ENCODE measurements around the gene TRIP4. TPM values are rescaled to one million over a fixed set of nuclear protein-coding genes. Genes with fewer than 3 reads are reported as not detected.

Gene TRIP4
- polyA plus RNA-seq, 3 donors = 23.0 to 40.1 (median 35.6) TPM

GRCh38 chr15:64462492-64462891, 74.9 kb downstream of the TRIP4 start:
- Mint-ChIP-seq H3K36me3 (peaks cover 6 to 12% of the 10 kb centered on the region in 2 donors), H3K27ac (no peak overlapping the region), H3K9me3 (no peaks in the 10 kb centered on the region), H3K4me1 (peaks cover 73% of the 10 kb centered on the region), H3K4me3 (no peak overlapping the region), H3K27me3 (ENCODE audit: low read depth in 3 of 3) (no peaks in the 10 kb centered on the region)
- peaks cover 0 to 4% of the 10 kb centered on the region in 2 donors for H3K36me3 ChIP-seq (replicated peaks in 1 of 2; ENCODE audit: control insufficient read depth in 1 of 2, insufficient read depth in 2 of 2, low read length in 2 of 2)
- intact Hi-C loops (cut with micrococcal nuclease) = loop anchor here in 1 of 2 donors (5.0 kb wide), 1 partner anchor 300 kb away; the partner anchor contains the start of gene PPIB
- H3K27ac ChIP-seq (ENCODE audit: low read depth in 1 of 2, low read length in 2 of 2) = no peak overlapping the region
- peaks cover 64% of the 10 kb centered on the region for H3K79me2 ChIP-seq (ENCODE audit: insufficient read depth, low read length)
- DNase-seq = no peak
- no peak overlapping the region for H2AFZ ChIP-seq (ENCODE audit: insufficient read depth, low read depth, low read length, poor library complexity, severe bottlenecking)
- H3K4me1 ChIP-seq (ENCODE audit: control insufficient read depth in 1 of 2, insufficient read depth in 2 of 2, low read length in 2 of 2) = peaks cover 29 to 61% of the 10 kb centered on the region in 2 donors
- no peaks in the 10 kb centered on the region for H3K9me3 ChIP-seq (replicated peaks in 1 of 2; ENCODE audit: control insufficient read depth in 1 of 2, insufficient read depth in 1 of 2, low read length in 2 of 2)
- no peak overlapping the region for H3K9ac ChIP-seq (ENCODE audit: insufficient read depth, low read length, poor library complexity, severe bottlenecking)
- peaks cover 63% of the 10 kb centered on the region for H4K20me1 ChIP-seq (ENCODE audit: insufficient read depth, low read length)
- H3K4me2 ChIP-seq (replicated peaks; ENCODE audit: extremely low read depth, low read length, poor library complexity, severe bottlenecking) = peak overlapping the region; percentile 80
- peak overlapping the region in 1 of 3 experiments; percentile 83 for H3K4me3 ChIP-seq (replicated peaks in 1 of 3; ENCODE audit: low read depth in 2 of 3, low read length in 3 of 3)
- no peaks in the 10 kb centered on the region for H3K27me3 ChIP-seq (ENCODE audit: control insufficient read depth in 2 of 2, insufficient read depth in 2 of 2, low read length in 2 of 2)
- TF ChIP-seq, protein P1, sequence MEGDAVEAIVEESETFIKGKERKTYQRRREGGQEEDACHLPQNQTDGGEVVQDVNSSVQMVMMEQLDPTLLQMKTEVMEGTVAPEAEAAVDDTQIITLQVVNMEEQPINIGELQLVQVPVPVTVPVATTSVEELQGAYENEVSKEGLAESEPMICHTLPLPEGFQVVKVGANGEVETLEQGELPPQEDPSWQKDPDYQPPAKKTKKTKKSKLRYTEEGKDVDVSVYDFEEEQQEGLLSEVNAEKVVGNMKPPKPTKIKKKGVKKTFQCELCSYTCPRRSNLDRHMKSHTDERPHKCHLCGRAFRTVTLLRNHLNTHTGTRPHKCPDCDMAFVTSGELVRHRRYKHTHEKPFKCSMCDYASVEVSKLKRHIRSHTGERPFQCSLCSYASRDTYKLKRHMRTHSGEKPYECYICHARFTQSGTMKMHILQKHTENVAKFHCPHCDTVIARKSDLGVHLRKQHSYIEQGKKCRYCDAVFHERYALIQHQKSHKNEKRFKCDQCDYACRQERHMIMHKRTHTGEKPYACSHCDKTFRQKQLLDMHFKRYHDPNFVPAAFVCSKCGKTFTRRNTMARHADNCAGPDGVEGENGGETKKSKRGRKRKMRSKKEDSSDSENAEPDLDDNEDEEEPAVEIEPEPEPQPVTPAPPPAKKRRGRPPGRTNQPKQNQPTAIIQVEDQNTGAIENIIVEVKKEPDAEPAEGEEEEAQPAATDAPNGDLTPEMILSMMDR (IDR thresholded peaks at IDR 0.05) = no peak

- Mint-ChIP-seq H3K4me1 (peaks cover 76% of the 10 kb centered on the region), H3K27me3 (ENCODE audit: low read depth in 3 of 3) (no peaks in the 10 kb centered on the region), H3K36me3 (peaks cover 9 to 21% of the 10 kb centered on the region in 2 donors), H3K27ac (peak overlapping the region in 4 of 7 donors; percentile 14 to 66 (median 42)), H3K9me3 (no peaks in the 10 kb centered on the region), H3K4me3 (no peak overlapping the region)
- Histone ChIP-seq H3K9me3 (replicated peaks in 1 of 2; ENCODE audit: control insufficient read depth in 1 of 2, insufficient read depth in 1 of 2, low read length in 2 of 2) (no peaks in the 10 kb centered on the region), H3K27me3 (ENCODE audit: control insufficient read depth in 2 of 2, insufficient read depth in 2 of 2, low read length in 2 of 2) (no peaks in the 10 kb centered on the region), H3K79me2 (ENCODE audit: insufficient read depth, low read length) (peaks cover 81% of the 10 kb centered on the region), H3K9ac (ENCODE audit: insufficient read depth, low read length, poor library complexity, severe bottlenecking) (no peak overlapping the region), H4K20me1 (ENCODE audit: insufficient read depth, low read length) (peaks cover 82% of the 10 kb centered on the region), H3K4me1 (ENCODE audit: control insufficient read depth in 1 of 2, insufficient read depth in 2 of 2, low read length in 2 of 2) (peaks cover 25 to 60% of the 10 kb centered on the region in 2 donors), H3K36me3 (replicated peaks in 1 of 2; ENCODE audit: control insufficient read depth in 1 of 2, insufficient read depth in 2 of 2, low read length in 2 of 2) (peaks cover 0 to 5% of the 10 kb centered on the region in 2 donors), H3K27ac (ENCODE audit: low read depth in 1 of 2, low read length in 2 of 2) (peak overlapping the region in 1 of 2 donors; percentile 43), H2AFZ (ENCODE audit: insufficient read depth, low read depth, low read length, poor library complexity, severe bottlenecking) (no peak overlapping the region), H3K4me3 (replicated peaks in 1 of 3; ENCODE audit: low read depth in 2 of 3, low read length in 3 of 3) (no peak overlapping the region), H3K4me2 (replicated peaks; ENCODE audit: extremely low read depth, low read length, poor library complexity, severe bottlenecking) (no peak overlapping the region)
- 75% methylated on average over 2 of the region's 3 CpGs for WGBS (ENCODE audit: insufficient coverage)
- intact Hi-C loops (cut with micrococcal nuclease) = loop anchor here in 1 of 2 donors (5.0 kb wide), 1 partner anchor 302 kb away; the partner anchor contains the start of gene PPIB
- no peak for DNase-seq
- TF ChIP-seq, protein P1 (IDR thresholded peaks at IDR 0.05) = no peak
Measured at GRCh38 chr15:64464276-64465005, 76.8 kb downstream of the TRIP4 start.

Measured in CD14-positive monocyte (primary cell).